ENCODE results near the gene SNAI3.

The SNAI3 gene

GRCh38 chr16:88703486-88704309, 17.4 kb upstream of the SNAI3 start:
- DNase-seq: no peak

- DNase-seq: no peak
Observed at GRCh38 chr16:88702371-88703210, 16.3 kb upstream of the SNAI3 start.

- no peak for DNase-seq
Observed at GRCh38 chr16:88701581-88702370, 15.5 kb upstream of the SNAI3 start.

- no peak for DNase-seq
Observed at GRCh38 chr16:88700636-88701482, 14.6 kb upstream of the SNAI3 start.

- no peak for DNase-seq
Observed at GRCh38 chr16:88700322-88700635, 14.0 kb upstream of the SNAI3 start.

- no peak for DNase-seq
Observed at GRCh38 chr16:88699180-88699579, 12.9 kb upstream of the SNAI3 start.

- no peak for DNase-seq
Observed at GRCh38 chr16:88698646-88699045, 12.3 kb upstream of the SNAI3 start.

GRCh38 chr16:88697831-88698615, 11.7 kb upstream of the SNAI3 start:
- peak in 1 of 2 experiments; percentile 18 for DNase-seq

GRCh38 chr16:88697116-88697830, 11.0 kb upstream of the SNAI3 start:
- no peak for DNase-seq

- DNase-seq: no peak
Observed at GRCh38 chr16:88696441-88696840, 10.1 kb upstream of the SNAI3 start.

GRCh38 chr16:88695753-88696152, 9.4 kb upstream of the SNAI3 start:
- DNase-seq: no peak

- no peak for DNase-seq
Observed at GRCh38 chr16:88695218-88695617, 8.9 kb upstream of the SNAI3 start.

- no peak for DNase-seq
Observed at GRCh38 chr16:88694221-88695087, 8.1 kb upstream of the SNAI3 start.

- no peak for DNase-seq
Observed at GRCh38 chr16:88693420-88694177, 7.3 kb upstream of the SNAI3 start.

- DNase-seq: no peak
Observed at GRCh38 chr16:88692861-88693260, 6.6 kb upstream of the SNAI3 start.

GRCh38 chr16:88691924-88692560, 5.7 kb upstream of the SNAI3 start:
- no peak for DNase-seq

- no peak for DNase-seq
Observed at GRCh38 chr16:88691129-88691813, 5.0 kb upstream of the SNAI3 start.

All from NCI-H526 (cell line).